ENCODE results near the gene ANKRD53. TPM values are rescaled to one million over a fixed set of nuclear protein-coding genes. Genes with fewer than 3 reads are reported as not detected.

The ANKRD53 gene
- total RNA-seq, 1 donor from 2014 or later: 1.1 TPM

DNA sequence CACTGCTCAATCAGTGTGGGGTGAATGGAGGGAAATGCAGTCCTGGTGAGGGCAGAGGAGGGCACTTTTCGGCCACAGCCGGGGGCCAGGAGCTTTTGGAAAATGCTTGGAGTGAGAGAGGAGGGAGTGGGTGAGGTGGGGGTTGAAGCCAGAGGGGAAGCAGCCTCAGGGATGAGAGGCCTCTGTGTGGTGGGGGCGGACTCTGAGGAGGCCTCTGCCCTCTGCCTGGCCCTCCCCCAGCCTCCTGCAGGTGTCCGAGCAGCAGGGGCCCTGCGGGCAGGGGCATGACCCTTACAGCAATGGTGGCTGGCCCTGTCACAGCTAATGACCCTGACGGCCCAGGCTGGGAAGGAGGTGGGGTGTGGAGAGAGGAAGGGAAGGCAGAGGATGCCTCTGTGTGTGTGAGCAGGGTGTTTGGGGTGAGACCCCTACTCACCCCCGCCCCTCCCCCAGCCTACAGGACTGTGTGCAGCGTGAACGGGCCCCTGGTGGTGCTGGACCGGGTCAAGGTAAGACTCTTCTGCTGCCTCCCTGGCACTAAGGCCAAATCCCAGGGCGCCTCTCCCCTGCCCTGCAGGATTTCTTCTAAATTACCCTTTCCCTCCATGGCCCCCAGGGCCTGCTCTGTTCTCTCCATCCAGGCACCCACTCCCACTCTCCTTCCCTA lies 35.1 kb upstream of the ANKRD53 start:
- H3K36me3 ChIP-seq: no peaks in the 10 kb centered on the region
- TF ChIP-seq, protein P1, sequence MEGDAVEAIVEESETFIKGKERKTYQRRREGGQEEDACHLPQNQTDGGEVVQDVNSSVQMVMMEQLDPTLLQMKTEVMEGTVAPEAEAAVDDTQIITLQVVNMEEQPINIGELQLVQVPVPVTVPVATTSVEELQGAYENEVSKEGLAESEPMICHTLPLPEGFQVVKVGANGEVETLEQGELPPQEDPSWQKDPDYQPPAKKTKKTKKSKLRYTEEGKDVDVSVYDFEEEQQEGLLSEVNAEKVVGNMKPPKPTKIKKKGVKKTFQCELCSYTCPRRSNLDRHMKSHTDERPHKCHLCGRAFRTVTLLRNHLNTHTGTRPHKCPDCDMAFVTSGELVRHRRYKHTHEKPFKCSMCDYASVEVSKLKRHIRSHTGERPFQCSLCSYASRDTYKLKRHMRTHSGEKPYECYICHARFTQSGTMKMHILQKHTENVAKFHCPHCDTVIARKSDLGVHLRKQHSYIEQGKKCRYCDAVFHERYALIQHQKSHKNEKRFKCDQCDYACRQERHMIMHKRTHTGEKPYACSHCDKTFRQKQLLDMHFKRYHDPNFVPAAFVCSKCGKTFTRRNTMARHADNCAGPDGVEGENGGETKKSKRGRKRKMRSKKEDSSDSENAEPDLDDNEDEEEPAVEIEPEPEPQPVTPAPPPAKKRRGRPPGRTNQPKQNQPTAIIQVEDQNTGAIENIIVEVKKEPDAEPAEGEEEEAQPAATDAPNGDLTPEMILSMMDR (IDR thresholded peaks at IDR 0.05): no peak
- no peak for DNase-seq
- H3K4me3 ChIP-seq: no peak overlapping the region
- H3K4me1 ChIP-seq: peaks cover 10% of the 10 kb centered on the region
- H3K27me3 ChIP-seq (ENCODE audit: low read depth): peaks cover 14% of the 10 kb centered on the region
- H3K27ac ChIP-seq: no peak overlapping the region
- no peaks in the 10 kb centered on the region for H3K9me3 ChIP-seq
- intact Hi-C loops (cut with DNase I): no loop called here
- no peak for ATAC-seq

DNA sequence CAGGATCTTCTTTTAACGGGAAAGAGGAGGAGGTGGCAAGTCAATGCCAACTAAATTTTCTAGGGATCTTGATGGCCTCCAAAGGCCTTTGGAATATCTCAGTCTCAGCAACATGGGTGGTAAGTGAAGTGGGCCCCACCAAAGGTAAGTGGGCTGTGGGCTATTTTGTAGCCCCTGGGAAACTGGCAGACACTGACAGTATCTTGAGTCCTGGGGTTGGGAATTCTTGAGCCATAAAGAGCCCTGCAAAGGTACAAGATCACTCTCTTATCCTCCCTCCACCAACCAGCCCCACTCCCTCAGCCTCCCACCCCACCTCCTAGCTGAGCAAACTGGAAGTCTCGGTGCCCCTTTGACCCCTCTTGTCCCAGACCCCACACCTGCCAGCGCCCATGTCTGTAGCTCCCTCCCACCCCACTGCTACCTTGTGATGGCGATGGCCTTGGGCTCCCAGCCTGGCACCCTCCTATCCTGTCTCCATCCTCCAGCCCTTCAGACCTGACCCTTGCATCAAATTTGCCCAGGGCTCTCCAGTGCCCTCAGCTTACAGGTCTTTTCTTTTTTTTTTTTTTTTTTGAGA lies 34.2 kb upstream of the ANKRD53 start:
- no peaks in the 10 kb centered on the region for H3K9me3 ChIP-seq
- DNase-seq (no peak), ATAC-seq (no peak)
- no peak overlapping the region for H3K4me3 ChIP-seq
- no peak overlapping the region for H3K27ac ChIP-seq
- intact Hi-C loops (cut with DNase I): no loop called here
- peaks cover 14% of the 10 kb centered on the region for H3K27me3 ChIP-seq (ENCODE audit: low read depth)
- H3K36me3 ChIP-seq: no peaks in the 10 kb centered on the region
- H3K4me1 ChIP-seq: peaks cover 15% of the 10 kb centered on the region
- TF ChIP-seq, protein P1 (IDR thresholded peaks at IDR 0.05): no peak

DNA sequence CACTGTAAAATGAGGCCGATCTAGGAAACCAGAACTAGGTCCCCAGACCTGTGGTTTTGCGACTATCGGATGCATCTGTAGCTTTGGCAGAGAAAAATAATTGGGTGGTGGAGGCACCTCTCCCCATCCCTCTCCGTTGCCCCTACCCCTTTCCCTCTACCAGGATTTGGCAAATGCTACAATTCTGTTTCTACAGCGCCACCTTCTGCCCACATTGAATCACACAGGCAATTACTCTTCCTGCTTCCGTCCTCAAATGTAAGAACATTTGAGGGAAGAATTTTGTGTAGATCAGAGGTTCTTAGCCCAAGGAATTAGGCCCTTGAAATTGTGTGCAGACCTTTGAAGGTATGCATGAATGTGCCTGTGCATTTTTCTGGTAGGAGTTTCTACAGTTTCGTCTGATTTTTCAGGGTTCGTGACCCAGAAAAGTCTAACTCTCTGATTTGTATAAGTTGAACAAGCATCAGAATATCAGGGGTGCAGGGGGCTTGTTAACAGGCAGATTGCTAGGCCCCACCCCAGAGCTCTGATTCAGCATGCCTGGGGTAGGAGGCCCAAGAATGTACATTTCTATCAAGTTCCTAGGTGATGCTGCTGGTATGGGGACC lies 31.5 kb upstream of the ANKRD53 start:
- ATAC-seq: peak; percentile 38 to 40

DNA sequence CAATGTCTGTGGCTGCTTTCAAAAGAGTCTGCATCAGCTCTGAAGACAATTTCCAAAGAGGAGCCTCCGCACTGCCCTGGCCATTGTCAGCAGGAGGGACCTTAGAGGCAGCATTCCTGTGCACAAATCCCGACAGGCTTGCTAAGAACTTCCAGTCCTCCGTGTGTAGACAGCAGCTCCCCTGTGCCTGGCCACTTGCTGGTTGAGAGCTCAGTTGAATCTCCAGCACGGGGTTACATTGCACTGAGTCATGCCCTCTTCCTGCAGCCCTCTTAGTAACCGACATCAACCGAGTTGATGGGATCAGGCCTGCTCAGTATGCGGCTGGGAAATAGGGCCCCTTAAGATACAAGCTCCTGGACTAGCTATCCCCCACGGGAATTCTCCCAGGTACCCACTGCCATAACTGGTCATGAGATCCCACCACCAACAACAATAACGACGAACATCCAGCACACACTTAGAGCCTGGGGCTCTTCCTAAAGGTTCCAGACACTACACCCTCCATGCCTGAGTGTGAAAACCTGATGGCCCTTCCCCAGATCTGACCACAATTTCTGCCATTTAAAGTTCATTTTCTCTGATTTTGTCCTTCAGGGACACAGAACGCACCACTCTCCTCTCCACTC lies 30.8 kb upstream of the ANKRD53 start:
- peak in 1 of 2 donors; percentile 29 for ATAC-seq
- H3K4me3 ChIP-seq: peak overlapping the region; percentile 42
- DNase-seq: no peak
- H3K4me1 ChIP-seq: peaks cover 15% of the 10 kb centered on the region
- no peaks in the 10 kb centered on the region for H3K9me3 ChIP-seq
- no peaks in the 10 kb centered on the region for H3K36me3 ChIP-seq
- no peak overlapping the region for H3K27ac ChIP-seq
- TF ChIP-seq, protein P1 (IDR thresholded peaks at IDR 0.05): no peak
- peaks cover 16% of the 10 kb centered on the region for H3K27me3 ChIP-seq (ENCODE audit: low read depth)
- intact Hi-C loops (cut with DNase I): no loop called here

More for the DNA sequence above, 31.5 kb upstream of the ANKRD53 start:
- intact Hi-C loops (cut with DNase I): no loop called here
- H3K27ac ChIP-seq: no peak overlapping the region
- no peaks in the 10 kb centered on the region for H3K9me3 ChIP-seq
- TF ChIP-seq, protein P1 (IDR thresholded peaks at IDR 0.05): peak; percentile 72
- H3K36me3 ChIP-seq: no peaks in the 10 kb centered on the region
- no peak for DNase-seq
- no peak overlapping the region for H3K4me3 ChIP-seq
- H3K4me1 ChIP-seq: peaks cover 15% of the 10 kb centered on the region
- H3K27me3 ChIP-seq (ENCODE audit: low read depth): peaks cover 13% of the 10 kb centered on the region

DNA sequence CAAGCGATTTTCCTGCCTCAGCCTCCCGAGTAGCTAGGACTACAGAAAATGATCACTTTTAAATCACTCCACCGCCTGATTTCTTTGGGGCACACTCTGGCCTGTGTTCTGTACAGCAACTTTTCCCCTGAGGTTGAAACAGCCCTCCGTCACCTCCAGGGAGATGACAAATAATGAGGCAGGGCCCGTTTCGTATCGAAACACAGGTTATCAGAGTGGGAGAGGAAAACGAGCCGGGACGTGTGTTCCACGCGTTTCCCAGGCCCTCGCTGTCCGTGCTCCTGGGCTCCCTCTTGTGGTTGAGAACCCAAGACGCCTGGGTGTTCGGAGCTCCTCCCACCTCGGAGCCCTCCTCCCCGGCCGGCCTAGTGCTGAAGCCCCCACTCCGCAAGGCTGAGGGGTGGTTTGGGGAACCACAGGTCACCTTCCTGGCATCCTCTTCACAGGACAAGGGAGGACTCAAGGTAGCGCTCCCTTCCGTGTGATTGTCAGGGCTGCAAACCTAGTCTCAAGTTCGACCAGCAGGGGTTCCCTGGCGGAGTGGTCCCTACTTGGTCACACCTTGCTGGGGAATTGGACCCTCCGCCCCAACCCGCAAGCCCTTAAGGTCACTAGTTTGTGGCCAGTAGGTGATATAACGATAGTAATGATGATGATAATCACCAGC lies 30.0 kb upstream of the ANKRD53 start:
- Histone ChIP-seq H3K4me1 (peaks cover 15% of the 10 kb centered on the region), H3K27me3 (ENCODE audit: low read depth) (peaks cover 16% of the 10 kb centered on the region), H3K36me3 (no peaks in the 10 kb centered on the region), H3K27ac (no peak overlapping the region), H3K4me3 (peak overlapping the region; percentile 42), H3K9me3 (no peaks in the 10 kb centered on the region)
- DNase-seq (peak; percentile 82), ATAC-seq (peak; percentile 94 to 97)
- intact Hi-C loops (cut with DNase I): no loop called here
- TF ChIP-seq, protein P1 (IDR thresholded peaks at IDR 0.05): peak; percentile 83
